GM20431 (cell line): ENCODE measurements around the gene ZEB2.

Source experiments
- in situ Hi-C: fragments of 300-500 bp; cut with MseI, MboI; formaldehyde crosslinking; loops from one replicate; pipeline ENCODE4 v1.15.0; 2020; ENCODE audit warnings: low sequenced_read_pairs; ENCODE audit not compliant: unreplicated experiment

Gene ZEB2

GRCh38 chr2:144530596-144530995 lies 10.7 kb upstream of the ZEB2 start:
- in situ Hi-C loops, result no loop called here

- in situ Hi-C loops, result no loop called here
Observed at GRCh38 chr2:144529841-144530240, 9.9 kb upstream of the ZEB2 start.

- in situ Hi-C loops, result no loop called here
Observed at GRCh38 chr2:144528108-144528507, 8.2 kb upstream of the ZEB2 start.

- in situ Hi-C loops, result no loop called here
Observed at GRCh38 chr2:144526831-144527230, 6.9 kb upstream of the ZEB2 start.

GRCh38 chr2:144524118-144525009 lies 4.4 kb upstream of the ZEB2 start:
- in situ Hi-C loops, result no loop called here

GRCh38 chr2:144523596-144524117 lies 3.7 kb upstream of the ZEB2 start:
- in situ Hi-C loops, result no loop called here

GRCh38 chr2:144522897-144523595 lies 3.1 kb upstream of the ZEB2 start:
- in situ Hi-C loops, result no loop called here

- in situ Hi-C loops, result no loop called here
Observed at GRCh38 chr2:144522176-144522896, 2.4 kb upstream of the ZEB2 start.

- in situ Hi-C loops, result no loop called here
Observed at GRCh38 chr2:144521686-144522085, 1.8 kb upstream of the ZEB2 start.

- in situ Hi-C loops, result no loop called here
Observed at GRCh38 chr2:144520756-144521487, 1.0 kb upstream of the ZEB2 start.

GRCh38 chr2:144519597-144519933 lies 354 bp downstream of the ZEB2 start:
- in situ Hi-C loops, result no loop called here

- in situ Hi-C loops, result no loop called here
Observed at GRCh38 chr2:144518748-144519596, 947 bp downstream of the ZEB2 start.

- in situ Hi-C loops, result no loop called here
Observed at GRCh38 chr2:144517866-144518747, 1.8 kb downstream of the ZEB2 start.

GRCh38 chr2:144516981-144517865 lies 2.7 kb downstream of the ZEB2 start:
- in situ Hi-C loops, result no loop called here

- in situ Hi-C loops, result no loop called here
Observed at GRCh38 chr2:144516411-144516980, 3.4 kb downstream of the ZEB2 start.

- in situ Hi-C loops, result no loop called here
Observed at GRCh38 chr2:144515696-144516410, 4.1 kb downstream of the ZEB2 start.
